ENCODE measurements around the gene RALGAPB. TPM values are rescaled to one million over a fixed set of nuclear protein-coding genes. Genes with fewer than 3 reads are reported as not detected.

The RALGAPB gene
- total and polyA plus RNA-seq, 2 of the 13 experiments (the other 11 are each of a cell fraction or from before 2014, with no cell fraction given), result 17.6 to 30.6 TPM

DNA sequence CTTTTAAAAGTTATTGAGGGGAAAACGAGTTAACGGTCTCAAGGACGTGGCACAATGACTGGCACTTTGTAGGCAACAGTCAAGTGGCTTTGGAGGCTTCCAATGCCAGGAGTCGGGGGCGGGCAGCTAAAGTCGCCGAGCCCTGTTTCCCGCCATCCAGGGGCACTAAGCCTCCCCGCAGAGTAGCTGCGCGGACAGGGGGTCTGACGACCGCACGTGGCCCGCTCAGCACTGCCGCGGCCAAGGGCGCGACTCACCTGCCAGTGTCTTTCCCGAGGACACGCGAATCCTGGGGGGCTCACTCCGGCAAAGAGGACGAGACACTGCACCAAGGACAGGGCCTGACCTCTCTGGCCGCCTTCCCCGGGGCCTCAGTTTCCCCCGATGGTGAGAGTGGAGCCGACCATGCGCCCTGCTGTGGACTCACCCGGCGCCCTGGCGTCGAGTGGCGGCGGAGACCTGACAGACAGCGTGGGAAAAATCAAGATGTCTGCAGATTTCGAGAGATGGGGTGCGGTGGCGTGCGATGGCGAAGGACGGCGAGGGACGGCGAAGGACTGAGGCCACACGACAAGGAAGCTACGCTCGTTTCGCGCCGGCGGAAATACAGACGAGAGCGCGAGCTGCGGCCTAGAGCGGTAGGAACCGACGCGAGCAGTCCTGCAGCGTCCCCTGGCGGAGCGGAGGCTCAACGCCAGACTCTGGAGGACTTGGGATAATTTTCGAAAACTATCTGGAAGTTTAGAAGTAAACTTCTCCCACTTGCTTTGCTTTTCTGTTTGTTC lies 37.7 kb upstream of the RALGAPB start, which contains the start of gene SNHG17 (continued):
- TF ChIP-seq ZNF34 (CRISPR knock-in tag; IDR thresholded peaks at IDR 0.05; ENCODE audit: borderline replicate concordance) (peak; percentile 100), GABPA (IDR thresholded peaks at IDR 0.05; ENCODE audit: low read depth, low read length) (peak; percentile 91), GABPA (CRISPR knock-in tag; IDR thresholded peaks at IDR 0.05; ENCODE audit: low read depth) (peak; percentile 99), MIXL1 (CRISPR knock-in tag; IDR thresholded peaks at IDR 0.05) (peak; percentile 96), ZNF572 (CRISPR knock-in tag; IDR thresholded peaks at IDR 0.05) (no peak; the same call in none of the 2 replicates), ZNF563 (CRISPR knock-in tag; IDR thresholded peaks at IDR 0.05) (peak; percentile 99), HNRNPUL1 (IDR thresholded peaks at IDR 0.05; ENCODE audit: low read depth, low read length) (no peak), MBD4 (IDR thresholded peaks at IDR 0.05; ENCODE audit: borderline replicate concordance, low read length) (no peak), XRCC5 (optimal IDR thresholded peaks at IDR 0.05; ENCODE audit: low read length) (peak; percentile 100), DR1 (CRISPR knock-in tag; IDR thresholded peaks at IDR 0.05) (peak; percentile 99)
- TF ChIP-seq, protein P1, sequence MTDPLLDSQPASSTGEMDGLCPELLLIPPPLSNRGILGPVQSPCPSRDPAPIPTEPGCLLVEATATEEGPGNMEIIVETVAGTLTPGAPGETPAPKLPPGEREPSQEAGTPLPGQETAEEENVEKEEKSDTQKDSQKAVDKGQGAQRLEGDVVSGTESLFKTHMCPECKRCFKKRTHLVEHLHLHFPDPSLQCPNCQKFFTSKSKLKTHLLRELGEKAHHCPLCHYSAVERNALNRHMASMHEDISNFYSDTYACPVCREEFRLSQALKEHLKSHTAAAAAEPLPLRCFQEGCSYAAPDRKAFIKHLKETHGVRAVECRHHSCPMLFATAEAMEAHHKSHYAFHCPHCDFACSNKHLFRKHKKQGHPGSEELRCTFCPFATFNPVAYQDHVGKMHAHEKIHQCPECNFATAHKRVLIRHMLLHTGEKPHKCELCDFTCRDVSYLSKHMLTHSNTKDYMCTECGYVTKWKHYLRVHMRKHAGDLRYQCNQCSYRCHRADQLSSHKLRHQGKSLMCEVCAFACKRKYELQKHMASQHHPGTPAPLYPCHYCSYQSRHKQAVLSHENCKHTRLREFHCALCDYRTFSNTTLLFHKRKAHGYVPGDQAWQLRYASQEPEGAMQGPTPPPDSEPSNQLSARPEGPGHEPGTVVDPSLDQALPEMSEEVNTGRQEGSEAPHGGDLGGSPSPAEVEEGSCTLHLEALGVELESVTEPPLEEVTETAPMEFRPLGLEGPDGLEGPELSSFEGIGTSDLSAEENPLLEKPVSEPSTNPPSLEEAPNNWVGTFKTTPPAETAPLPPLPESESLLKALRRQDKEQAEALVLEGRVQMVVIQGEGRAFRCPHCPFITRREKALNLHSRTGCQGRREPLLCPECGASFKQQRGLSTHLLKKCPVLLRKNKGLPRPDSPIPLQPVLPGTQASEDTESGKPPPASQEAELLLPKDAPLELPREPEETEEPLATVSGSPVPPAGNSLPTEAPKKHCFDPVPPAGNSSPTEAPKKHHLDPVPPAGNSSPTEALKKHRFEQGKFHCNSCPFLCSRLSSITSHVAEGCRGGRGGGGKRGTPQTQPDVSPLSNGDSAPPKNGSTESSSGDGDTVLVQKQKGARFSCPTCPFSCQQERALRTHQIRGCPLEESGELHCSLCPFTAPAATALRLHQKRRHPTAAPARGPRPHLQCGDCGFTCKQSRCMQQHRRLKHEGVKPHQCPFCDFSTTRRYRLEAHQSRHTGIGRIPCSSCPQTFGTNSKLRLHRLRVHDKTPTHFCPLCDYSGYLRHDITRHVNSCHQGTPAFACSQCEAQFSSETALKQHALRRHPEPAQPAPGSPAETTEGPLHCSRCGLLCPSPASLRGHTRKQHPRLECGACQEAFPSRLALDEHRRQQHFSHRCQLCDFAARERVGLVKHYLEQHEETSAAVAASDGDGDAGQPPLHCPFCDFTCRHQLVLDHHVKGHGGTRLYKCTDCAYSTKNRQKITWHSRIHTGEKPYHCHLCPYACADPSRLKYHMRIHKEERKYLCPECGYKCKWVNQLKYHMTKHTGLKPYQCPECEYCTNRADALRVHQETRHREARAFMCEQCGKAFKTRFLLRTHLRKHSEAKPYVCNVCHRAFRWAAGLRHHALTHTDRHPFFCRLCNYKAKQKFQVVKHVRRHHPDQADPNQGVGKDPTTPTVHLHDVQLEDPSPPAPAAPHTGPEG (CRISPR knock-in tag; IDR thresholded peaks at IDR 0.05), result peak; percentile 98
- TF ChIP-seq, protein P2, sequence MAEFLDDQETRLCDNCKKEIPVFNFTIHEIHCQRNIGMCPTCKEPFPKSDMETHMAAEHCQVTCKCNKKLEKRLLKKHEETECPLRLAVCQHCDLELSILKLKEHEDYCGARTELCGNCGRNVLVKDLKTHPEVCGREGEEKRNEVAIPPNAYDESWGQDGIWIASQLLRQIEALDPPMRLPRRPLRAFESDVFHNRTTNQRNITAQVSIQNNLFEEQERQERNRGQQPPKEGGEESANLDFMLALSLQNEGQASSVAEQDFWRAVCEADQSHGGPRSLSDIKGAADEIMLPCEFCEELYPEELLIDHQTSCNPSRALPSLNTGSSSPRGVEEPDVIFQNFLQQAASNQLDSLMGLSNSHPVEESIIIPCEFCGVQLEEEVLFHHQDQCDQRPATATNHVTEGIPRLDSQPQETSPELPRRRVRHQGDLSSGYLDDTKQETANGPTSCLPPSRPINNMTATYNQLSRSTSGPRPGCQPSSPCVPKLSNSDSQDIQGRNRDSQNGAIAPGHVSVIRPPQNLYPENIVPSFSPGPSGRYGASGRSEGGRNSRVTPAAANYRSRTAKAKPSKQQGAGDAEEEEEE (CRISPR knock-in tag; IDR thresholded peaks at IDR 0.05; ENCODE audit: borderline replicate concordance), result peak; percentile 90; the same call in 1 of the 2 replicates
- TF ChIP-seq, protein P3, sequence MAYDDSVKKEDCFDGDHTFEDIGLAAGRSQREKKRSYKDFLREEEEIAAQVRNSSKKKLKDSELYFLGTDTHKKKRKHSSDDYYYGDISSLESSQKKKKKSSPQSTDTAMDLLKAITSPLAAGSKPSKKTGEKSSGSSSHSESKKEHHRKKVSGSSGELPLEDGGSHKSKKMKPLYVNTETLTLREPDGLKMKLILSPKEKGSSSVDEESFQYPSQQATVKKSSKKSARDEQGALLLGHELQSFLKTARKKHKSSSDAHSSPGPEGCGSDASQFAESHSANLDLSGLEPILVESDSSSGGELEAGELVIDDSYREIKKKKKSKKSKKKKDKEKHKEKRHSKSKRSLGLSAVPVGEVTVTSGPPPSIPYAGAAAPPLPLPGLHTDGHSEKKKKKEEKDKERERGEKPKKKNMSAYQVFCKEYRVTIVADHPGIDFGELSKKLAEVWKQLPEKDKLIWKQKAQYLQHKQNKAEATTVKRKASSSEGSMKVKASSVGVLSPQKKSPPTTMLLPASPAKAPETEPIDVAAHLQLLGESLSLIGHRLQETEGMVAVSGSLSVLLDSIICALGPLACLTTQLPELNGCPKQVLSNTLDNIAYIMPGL (CRISPR knock-in tag; IDR thresholded peaks at IDR 0.05; ENCODE audit: borderline replicate concordance in 1 of 2, low read depth in 1 of 2), result peak; percentile 100
- TF ChIP-seq, protein P4, sequence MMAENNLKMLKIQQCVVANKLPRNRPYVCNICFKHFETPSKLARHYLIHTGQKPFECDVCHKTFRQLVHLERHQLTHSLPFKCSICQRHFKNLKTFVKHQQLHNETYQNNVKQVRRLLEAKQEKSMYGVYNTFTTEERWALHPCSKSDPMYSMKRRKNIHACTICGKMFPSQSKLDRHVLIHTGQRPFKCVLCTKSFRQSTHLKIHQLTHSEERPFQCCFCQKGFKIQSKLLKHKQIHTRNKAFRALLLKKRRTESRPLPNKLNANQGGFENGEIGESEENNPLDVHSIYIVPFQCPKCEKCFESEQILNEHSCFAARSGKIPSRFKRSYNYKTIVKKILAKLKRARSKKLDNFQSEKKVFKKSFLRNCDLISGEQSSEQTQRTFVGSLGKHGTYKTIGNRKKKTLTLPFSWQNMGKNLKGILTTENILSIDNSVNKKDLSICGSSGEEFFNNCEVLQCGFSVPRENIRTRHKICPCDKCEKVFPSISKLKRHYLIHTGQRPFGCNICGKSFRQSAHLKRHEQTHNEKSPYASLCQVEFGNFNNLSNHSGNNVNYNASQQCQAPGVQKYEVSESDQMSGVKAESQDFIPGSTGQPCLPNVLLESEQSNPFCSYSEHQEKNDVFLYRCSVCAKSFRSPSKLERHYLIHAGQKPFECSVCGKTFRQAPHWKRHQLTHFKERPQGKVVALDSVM (CRISPR knock-in tag; IDR thresholded peaks at IDR 0.05), result peak; percentile 86
- TF ChIP-seq, protein P5, sequence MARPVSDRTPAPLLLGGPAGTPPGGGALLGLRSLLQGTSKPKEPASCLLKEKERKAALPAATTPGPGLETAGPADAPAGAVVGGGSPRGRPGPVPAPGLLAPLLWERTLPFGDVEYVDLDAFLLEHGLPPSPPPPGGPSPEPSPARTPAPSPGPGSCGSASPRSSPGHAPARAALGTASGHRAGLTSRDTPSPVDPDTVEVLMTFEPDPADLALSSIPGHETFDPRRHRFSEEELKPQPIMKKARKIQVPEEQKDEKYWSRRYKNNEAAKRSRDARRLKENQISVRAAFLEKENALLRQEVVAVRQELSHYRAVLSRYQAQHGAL (CRISPR knock-in tag; IDR thresholded peaks at IDR 0.05; ENCODE audit: not compliant biosample characterization), result peak; percentile 85
